ENCODE data around the gene NELFB. TPM values are rescaled to one million over a fixed set of nuclear protein-coding genes. Genes with fewer than 3 reads are reported as not detected.

NELFB gene
- total RNA-seq, result 10 to 100 TPM; 27.7 to 46.8 (median 39.9) TPM
- 10 to 100 TPM; 26.6 to 49.7 (median 28.0) TPM for polyA plus RNA-seq
- long read RNA-seq, donor 1, transcript NELFB-201 (13 exons, 2,698 nt), result major isoform, 11 of 20 reads
- long read RNA-seq, donor 1, partial matches to known transcripts, result 9 of 20 reads
- long read RNA-seq, donor 1, other reads (novel, unspliced or antisense), result 0 of 20 reads
- long read RNA-seq, donor 2, transcript NELFB-201 (13 exons, 2,698 nt), result major isoform, 12 of 12 reads
- long read RNA-seq, donor 2, partial matches to known transcripts, result 0 of 12 reads
- long read RNA-seq, donor 2, other reads (novel, unspliced or antisense), result 0 of 12 reads

- intact Hi-C loops (cut with DNase I; ENCODE audit: low total_unique reads), result no loop called here
- TF ChIP-seq POLR2A (IDR thresholded peaks at IDR 0.05) (peak in 1 of 3 donors; percentile 59), CTCF (IDR thresholded peaks at IDR 0.05 in 8 of 11, conservative IDR thresholded peaks at IDR 0.05 in 3 of 11) (peak in 3 of 11 experiments; percentile 29 to 42 (median 30)), POLR2AphosphoS5 (IDR thresholded peaks at IDR 0.05) (peak; percentile 87 to 89 (median 88))
- DNase-seq, result peak; percentile 99
- no peaks in the 10 kb centered on the region for H3K9me3 ChIP-seq
- peaks cover 9 to 56% (median 31%) of the 10 kb centered on the region in 6 donors for H3K4me1 ChIP-seq
- H3K36me3 ChIP-seq, result peaks cover 0 to 35% (median 22%) of the 10 kb centered on the region in 6 donors
- H3K27me3 ChIP-seq (replicated peaks in 1 of 7), result no peaks in the 10 kb centered on the region
- peak within 1 kb of the TSS in 7 of 8 donors; percentile 61 to 92 (median 88) for H3K27ac ChIP-seq
- WGBS, 5 donors, result 3 to 8% (median 3%) methylated on average over 35 to 105 of the region's 105 CpGs
- peak within 1 kb of the TSS; percentile 90 to 100 (median 100) for H3K4me3 ChIP-seq
Observed at GRCh38 chr9:137254624-137255447, at the start of gene NELFB. Gene NELFB (plus strand): TSS chr9:137255327.

GRCh38 chr9:137206602-137207001 is 48.5 kb upstream of the NELFB start:
- Histone ChIP-seq H3K36me3 (peaks cover 0 to 44% (median 9%) of the 10 kb centered on the region in 6 donors), H3K27me3 (replicated peaks in 1 of 7) (no peaks in the 10 kb centered on the region), H3K9me3 (no peaks in the 10 kb centered on the region), H3K4me1 (peaks cover 30 to 62% (median 56%) of the 10 kb centered on the region in 6 donors), H3K27ac (no peak overlapping the region), H3K4me3 (peak overlapping the region in 6 of 8 donors; percentile 91 to 99 (median 97))
- 77 to 89% (median 82%) methylated on average over 7 of the region's 7 CpGs for WGBS, 5 donors
- intact Hi-C loops (cut with DNase I; ENCODE audit: low total_unique reads), result no loop called here
- no peak for DNase-seq
- TF ChIP-seq POLR2AphosphoS5 (IDR thresholded peaks at IDR 0.05) (no peak), POLR2A (IDR thresholded peaks at IDR 0.05) (no peak), CTCF (IDR thresholded peaks at IDR 0.05 in 8 of 11, conservative IDR thresholded peaks at IDR 0.05 in 3 of 11) (no peak)

- intact Hi-C loops (cut with DNase I; ENCODE audit: low total_unique reads), result no loop called here
- no peak overlapping the region for H3K4me3 ChIP-seq
- peaks cover 0 to 87% (median 22%) of the 10 kb centered on the region in 6 donors for H3K36me3 ChIP-seq
- no peak for DNase-seq
- no peak overlapping the region for H3K27ac ChIP-seq
- no peaks in the 10 kb centered on the region for H3K27me3 ChIP-seq (replicated peaks in 1 of 7)
- peaks cover 4 to 19% (median 11%) of the 10 kb centered on the region in 6 donors for H3K4me1 ChIP-seq
- 77 to 83% (median 80%) methylated on average over 13 of the region's 13 CpGs for WGBS, 5 donors
- TF ChIP-seq POLR2A (IDR thresholded peaks at IDR 0.05), result no peak
- TF ChIP-seq POLR2AphosphoS5 (IDR thresholded peaks at IDR 0.05), result peak in 1 of 3 donors; percentile 14
- TF ChIP-seq CTCF (IDR thresholded peaks at IDR 0.05 in 8 of 11, conservative IDR thresholded peaks at IDR 0.05 in 3 of 11), result no peak
- H3K9me3 ChIP-seq, result no peaks in the 10 kb centered on the region
Observed at GRCh38 chr9:137211532-137211931, 43.6 kb upstream of the NELFB start.

Data from spleen (tissue), 13 donors.